ENCODE results near the gene ABCA4. TPM values are rescaled to one million over a fixed set of nuclear protein-coding genes. Genes with fewer than 3 reads are reported as not detected.
A peak's percentile ranks its signal among the peaks of the same experiment; 100 is the strongest.

Gene ABCA4
- total and polyA plus RNA-seq, 2 donors (not counting 3 experiments of a cell fraction or from before 2014, with no cell fraction given) = 2.3 to 4.9 TPM

- CTCF ChIA-PET = interaction anchor here (0.8 to 2.3 kb wide), 8 partner anchors 11 to 82 kb away, joined by 3 to 16 read pairs (median 4); no protein-coding TSS in a partner anchor
- dilution Hi-C loops (cut with MboI; ENCODE audit: extremely low pct_ligation_motif_present, low sequenced_read_pairs) = no loop called here
- FAIRE-seq = no peak
Measured at GRCh38 chr1:94143173-94143808, 22.3 kb upstream of the ABCA4 start.

More at GRCh38 chr1:94143173-94143808, 22.3 kb upstream of the ABCA4 start:
- Histone ChIP-seq H3K9me3 (replicated peaks; ENCODE audit: control insufficient read depth, insufficient read depth, low read length) (no peaks in the 10 kb centered on the region), H3K4me1 (ENCODE audit: control insufficient read depth, extremely low read depth, insufficient read depth, low read length) (peaks cover 22% of the 10 kb centered on the region), H4K20me1 (replicated peaks; ENCODE audit: control insufficient read depth, extremely low read depth, insufficient read depth, low read length) (no peaks in the 10 kb centered on the region), H3K4me3 (replicated peaks in 1 of 3; ENCODE audit: insufficient read depth in 1 of 3, low read depth in 1 of 3, low read length in 3 of 3) (no peak overlapping the region), H2AFZ (ENCODE audit: low read depth, low read length) (peak overlapping the region; percentile 23), H3K4me2 (ENCODE audit: insufficient read depth, low read length) (no peak overlapping the region), H3K36me3 (ENCODE audit: control insufficient read depth in 2 of 2, extremely low read depth in 1 of 2, insufficient read depth in 2 of 2, low read length in 2 of 2) (no peaks in the 10 kb centered on the region), H3K27ac (ENCODE audit: insufficient read depth, low read depth, low read length) (no peak overlapping the region), H3K9ac (replicated peaks; ENCODE audit: extremely low read depth, insufficient read depth, low read length) (no peak overlapping the region), H3K9me1 (replicated peaks; ENCODE audit: control insufficient read depth, extremely low read depth, insufficient read depth, low read length) (no peaks in the 10 kb centered on the region), H3K27me3 (ENCODE audit: control insufficient read depth in 2 of 2, insufficient read depth in 2 of 2, low read length in 2 of 2) (no peaks in the 10 kb centered on the region), H3K79me2 (ENCODE audit: control insufficient read depth, insufficient read depth, low read length) (no peaks in the 10 kb centered on the region)
- BruUV-seq (replicated peaks) = no TSS peak
- TF ChIP-seq MAX (IDR thresholded peaks at IDR 0.05; ENCODE audit: insufficient read depth, insufficient read length) (no peak), POLR2A (IDR thresholded peaks at IDR 0.05; ENCODE audit: low read depth, low read length) (no peak), FOS (IDR thresholded peaks at IDR 0.05; ENCODE audit: borderline replicate concordance, insufficient read depth, low read length) (no peak), JUN (IDR thresholded peaks at IDR 0.05; ENCODE audit: borderline replicate concordance, insufficient read depth, insufficient read length, low read depth) (no peak), EZH2 (IDR thresholded peaks at IDR 0.05; ENCODE audit: borderline replicate concordance, low read depth, low read length, severe bottlenecking) (no peak), CTCF (IDR thresholded peaks at IDR 0.05; ENCODE audit: extremely low read depth in 1 of 2, insufficient read depth in 1 of 2, low read depth in 1 of 2, low read length in 2 of 2) (no peak), POLR2AphosphoS5 (IDR thresholded peaks at IDR 0.05; ENCODE audit: insufficient read depth, low read depth, low read length) (no peak), GATA2 (IDR thresholded peaks at IDR 0.05; ENCODE audit: insufficient read depth, insufficient read length, low read depth, low read length) (no peak), MYC (IDR thresholded peaks at IDR 0.05; ENCODE audit: low read depth, low read length) (no peak)
- no peak for DNase-seq (ENCODE audit: low read depth, low spot score)
- POLR2A ChIA-PET = no interaction called here
- intact Hi-C loops (cut with micrococcal nuclease) = loop anchor here (2.0 kb wide), 1 partner anchor 74 kb away; no protein-coding TSS in a partner anchor

Data from endothelial cell of umbilical vein (primary cell).